Skeletal muscle tissue (tissue), 4 donors: ENCODE measurements around the gene TCF7L2. TPM values are rescaled to one million over a fixed set of nuclear protein-coding genes. Genes with fewer than 3 reads are reported as not detected.

Experiments used
- H3K27ac ChIP-seq: one replicate; pipeline ENCODE4 v1.7.0; 2013; ENCODE audit warnings: mild to moderate bottlenecking, low read depth, low read length, inconsistent platforms
- H3K27me3 ChIP-seq, 3 donors: one replicate each; pipeline ENCODE4 v1.7.0; 2013; ENCODE audit warnings: low read length in 3 of 3; ENCODE audit not compliant: control insufficient read depth in 3 of 3, insufficient read depth in 3 of 3
- H3K36me3 ChIP-seq, 3 donors: one replicate each; pipeline ENCODE4 v1.7.0; 2013; ENCODE audit warnings: low read length in 3 of 3; ENCODE audit not compliant: control insufficient read depth in 3 of 3, insufficient read depth in 3 of 3
- H3K4me1 ChIP-seq, 3 donors: one replicate each; pipeline ENCODE4 v1.7.0; 2013; ENCODE audit warnings: low read length in 3 of 3, mild to moderate bottlenecking in 3 of 3; ENCODE audit not compliant: control insufficient read depth in 3 of 3, insufficient read depth in 3 of 3
- H3K4me3 ChIP-seq, 3 donors: one replicate each; pipeline ENCODE4 v1.7.0; 2013; ENCODE audit warnings: low read length in 3 of 3
- H3K9ac ChIP-seq, 3 donors: one replicate each; pipeline ENCODE4 v1.7.0; 2013; ENCODE audit warnings: low read length in 3 of 3, mild to moderate bottlenecking in 3 of 3, moderate library complexity in 2 of 3, low read depth in 1 of 3
- H3K9me3 ChIP-seq, 3 donors: one replicate each; pipeline ENCODE4 v1.7.0; 2013; ENCODE audit warnings: low read length in 3 of 3; ENCODE audit not compliant: control insufficient read depth in 3 of 3
- total RNA-seq: library from RNA; depleted of rRNA; stranded (reverse); fragments of >200 nt; gene quantifications from one replicate; pipeline ENCODE4 v1.2.3, GENCODE V29; 2014
- donor health status: Osteomylitis.

TCF7L2 gene
- total RNA-seq, 1 donor from 2014 or later = 33.9 TPM

DNA sequence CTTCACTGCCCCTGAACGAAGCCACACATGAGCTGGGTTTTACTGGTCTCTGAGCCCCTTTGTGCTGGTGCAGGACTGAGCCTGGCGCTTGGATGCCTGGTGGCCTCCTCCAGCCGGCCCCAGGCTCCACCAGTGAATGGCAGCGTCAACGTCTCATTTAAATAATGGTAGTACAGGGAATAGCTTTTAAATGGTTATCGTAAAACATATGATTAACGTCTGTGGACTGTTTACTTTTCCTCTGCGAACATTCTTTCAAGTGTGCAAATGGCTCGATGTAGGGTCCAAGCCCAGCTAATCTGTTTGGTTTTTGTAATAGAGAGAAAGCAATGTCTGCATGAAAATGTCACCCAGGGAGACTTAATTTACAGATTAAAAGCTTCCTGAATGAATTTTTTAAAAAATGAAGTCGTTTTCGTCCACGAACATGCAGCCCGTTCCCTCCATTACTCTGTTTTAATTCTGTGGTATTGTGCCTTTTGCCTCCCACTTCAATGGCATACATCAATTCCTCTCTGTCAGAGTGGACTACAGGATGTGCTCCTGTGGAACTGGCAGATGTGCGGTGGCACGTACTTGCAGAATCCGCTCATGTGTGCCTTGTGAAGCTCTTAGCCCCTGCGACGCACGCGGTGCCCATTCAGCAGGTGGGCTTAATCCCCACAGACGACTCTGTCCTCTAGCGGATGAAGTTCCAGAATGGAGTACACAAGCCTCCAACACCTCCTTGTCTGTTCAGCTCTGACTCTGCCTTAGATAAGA is 192.7 kb downstream of the TCF7L2 start:
- Histone ChIP-seq H3K9ac (no peak overlapping the region), H3K27me3 (no peaks in the 10 kb centered on the region), H3K36me3 (peaks cover 22 to 26% (median 24%) of the 10 kb centered on the region in 3 donors), H3K9me3 (no peaks in the 10 kb centered on the region), H3K4me3 (no peak overlapping the region), H3K4me1 (no peaks in the 10 kb centered on the region), H3K27ac (no peak overlapping the region)

DNA sequence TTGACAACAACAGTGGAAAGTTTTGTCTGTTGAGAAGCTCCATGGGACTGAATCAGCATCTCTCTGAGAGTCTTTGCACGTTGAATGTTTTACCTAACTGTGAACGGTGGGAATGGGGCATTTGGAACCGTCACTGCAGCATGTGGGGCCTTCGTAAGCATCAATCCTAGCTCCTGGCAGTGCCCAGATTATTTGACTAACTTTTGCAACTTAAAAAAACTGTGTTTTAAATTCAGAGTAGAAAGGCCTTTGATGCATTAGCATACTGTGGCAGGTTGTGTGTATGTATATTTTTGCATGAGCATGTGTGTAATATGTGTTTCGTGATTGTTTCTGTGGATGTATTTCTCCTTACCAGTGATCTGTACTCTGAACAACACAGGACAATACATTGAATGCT is 194.5 kb downstream of the TCF7L2 start:
- Histone ChIP-seq H3K27ac (no peak overlapping the region), H3K9ac (no peak overlapping the region), H3K36me3 (peaks cover 26 to 29% (median 27%) of the 10 kb centered on the region in 3 donors), H3K4me3 (no peak overlapping the region), H3K4me1 (no peaks in the 10 kb centered on the region), H3K27me3 (no peaks in the 10 kb centered on the region), H3K9me3 (no peaks in the 10 kb centered on the region)

DNA sequence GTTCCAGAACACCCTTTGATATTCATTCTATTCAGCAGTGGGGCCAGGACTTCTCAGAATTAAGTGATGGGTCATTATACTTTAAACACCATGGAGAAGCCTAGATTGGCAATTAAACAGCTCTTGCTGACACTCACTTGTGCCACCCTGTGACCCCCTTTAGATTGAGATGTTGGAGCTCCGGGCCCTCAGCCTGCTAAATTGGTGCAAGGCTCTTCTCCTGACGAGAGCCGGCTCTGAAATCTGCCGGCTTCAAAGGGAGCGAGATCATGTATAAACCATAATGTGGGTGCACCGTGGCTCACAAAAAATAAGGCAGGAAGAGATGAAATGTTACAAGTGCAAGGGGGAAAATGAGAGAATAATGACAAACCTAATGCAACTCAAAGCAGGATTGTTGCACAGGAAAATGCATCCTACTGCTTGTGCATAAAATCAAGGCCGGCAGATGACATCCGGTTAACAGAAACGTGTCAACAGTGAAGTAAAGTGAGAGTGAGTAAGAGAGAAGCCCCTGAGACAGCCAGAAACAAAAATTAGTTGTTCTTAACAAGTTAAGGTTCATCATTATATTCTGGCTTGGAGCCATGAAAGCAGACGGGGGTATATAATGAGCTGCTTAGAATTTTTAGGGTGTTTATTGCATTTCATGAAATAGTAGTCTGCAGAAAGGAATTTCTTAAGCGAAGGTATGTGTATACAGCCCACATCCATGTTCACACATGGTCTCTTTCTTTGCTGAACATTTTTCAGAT is 198.2 kb downstream of the TCF7L2 start:
- no peak overlapping the region for H3K9ac ChIP-seq
- no peaks in the 10 kb centered on the region for H3K9me3 ChIP-seq
- peaks cover 0 to 2% (median 0%) of the 10 kb centered on the region in 3 donors for H3K4me1 ChIP-seq
- H3K27me3 ChIP-seq = no peaks in the 10 kb centered on the region
- no peak overlapping the region for H3K27ac ChIP-seq
- H3K4me3 ChIP-seq = no peak overlapping the region
- H3K36me3 ChIP-seq = peaks cover 41 to 49% (median 47%) of the 10 kb centered on the region in 3 donors

DNA sequence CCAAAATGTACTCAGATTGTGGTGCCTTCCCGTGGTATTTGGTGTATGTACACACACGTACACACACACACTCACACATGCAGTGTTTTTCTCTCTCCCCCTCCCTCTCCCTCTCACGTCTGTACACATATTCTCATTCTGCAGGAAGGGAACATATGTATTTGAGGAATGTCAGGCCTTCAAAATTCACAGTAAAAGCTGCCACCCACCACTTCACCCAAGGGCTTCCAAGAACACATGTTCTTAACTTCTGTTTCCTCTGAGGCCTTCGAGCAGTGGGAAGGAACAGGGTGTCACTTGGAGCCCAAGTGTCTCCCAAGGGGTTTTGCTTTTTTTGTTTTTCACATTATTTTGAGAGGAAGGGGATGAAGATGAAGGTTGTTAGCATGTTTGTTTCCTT is 198.9 kb downstream of the TCF7L2 start:
- no peak overlapping the region for H3K9ac ChIP-seq
- H3K9me3 ChIP-seq = no peaks in the 10 kb centered on the region
- H3K4me1 ChIP-seq = peaks cover 0 to 2% (median 0%) of the 10 kb centered on the region in 3 donors
- H3K4me3 ChIP-seq = no peak overlapping the region
- H3K36me3 ChIP-seq = peaks cover 47 to 51% (median 48%) of the 10 kb centered on the region in 3 donors
- H3K27ac ChIP-seq = no peak overlapping the region
- no peaks in the 10 kb centered on the region for H3K27me3 ChIP-seq

DNA sequence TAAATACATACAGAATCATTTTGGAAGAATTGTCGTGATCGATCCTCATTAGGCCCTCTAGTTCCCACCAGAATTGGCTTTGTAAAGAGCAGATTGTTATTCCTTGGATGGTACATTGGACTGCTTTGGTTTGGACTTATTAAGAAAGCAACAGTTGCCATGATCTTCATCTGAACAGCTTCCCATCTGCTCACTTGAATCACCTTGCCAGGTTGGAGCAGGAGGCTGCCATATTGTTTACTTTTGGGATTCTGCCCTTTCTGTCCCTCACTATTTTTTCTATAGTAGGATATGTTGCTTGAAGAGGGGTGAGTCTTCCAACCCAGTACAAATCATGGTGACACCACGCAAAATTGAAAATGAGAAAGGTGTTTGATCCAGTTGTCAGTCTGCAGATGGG is 199.6 kb downstream of the TCF7L2 start:
- Histone ChIP-seq H3K9me3 (no peaks in the 10 kb centered on the region), H3K9ac (no peak overlapping the region), H3K27me3 (no peaks in the 10 kb centered on the region), H3K4me1 (peaks cover 0 to 2% (median 0%) of the 10 kb centered on the region in 3 donors), H3K4me3 (no peak overlapping the region), H3K27ac (no peak overlapping the region), H3K36me3 (peaks cover 45 to 51% (median 46%) of the 10 kb centered on the region in 3 donors)

GRCh38 chr10:113151190-113151666 is 201.2 kb downstream of the TCF7L2 start:
- no peak overlapping the region for H3K27ac ChIP-seq

DNA sequence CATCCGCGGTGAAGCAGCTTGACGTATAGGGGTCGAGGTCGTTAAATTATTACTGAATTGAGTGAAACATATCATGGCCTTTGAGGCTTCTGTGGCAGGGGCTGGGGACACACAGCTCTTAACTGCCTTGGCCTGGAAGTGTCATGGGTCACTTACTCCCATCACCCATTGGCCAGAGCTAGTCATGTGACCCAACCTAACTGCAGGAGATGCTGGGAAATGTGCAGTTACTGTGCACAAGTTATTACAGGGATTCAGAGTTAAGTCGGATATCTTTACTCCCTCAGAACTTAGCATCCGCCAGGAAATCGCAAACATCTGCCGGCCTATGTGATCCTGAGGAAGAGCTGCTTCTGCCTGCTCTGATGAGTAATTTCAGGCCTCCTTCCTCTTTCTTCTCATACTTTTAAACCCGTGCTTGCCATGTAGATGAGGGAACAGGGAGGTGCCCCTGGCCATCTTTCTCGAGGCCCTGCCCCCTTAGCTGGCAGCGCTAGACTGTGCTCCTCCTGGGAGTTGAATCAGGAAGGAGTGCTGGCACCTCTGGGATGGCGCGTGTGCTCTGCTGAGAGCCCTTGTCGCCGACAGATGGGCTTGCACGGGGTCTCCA is 203.6 kb downstream of the TCF7L2 start:
- H3K27ac ChIP-seq = no peak overlapping the region
- no peaks in the 10 kb centered on the region for H3K9me3 ChIP-seq
- no peak overlapping the region for H3K9ac ChIP-seq
- no peak overlapping the region for H3K4me3 ChIP-seq
- no peaks in the 10 kb centered on the region for H3K27me3 ChIP-seq
- peaks cover 0 to 2% (median 0%) of the 10 kb centered on the region in 3 donors for H3K4me1 ChIP-seq
- H3K36me3 ChIP-seq = peaks cover 51 to 65% (median 60%) of the 10 kb centered on the region in 3 donors

More at GRCh38 chr10:113151190-113151666, 201.2 kb downstream of the TCF7L2 start:
- Histone ChIP-seq H3K9ac (no peak overlapping the region), H3K27me3 (no peaks in the 10 kb centered on the region), H3K4me3 (no peak overlapping the region), H3K9me3 (no peaks in the 10 kb centered on the region), H3K36me3 (peaks cover 50 to 56% (median 51%) of the 10 kb centered on the region in 3 donors), H3K4me1 (peaks cover 0 to 2% (median 0%) of the 10 kb centered on the region in 3 donors)

GRCh38 chr10:113157441-113157840 is 207.4 kb downstream of the TCF7L2 start:
- Histone ChIP-seq H3K4me3 (no peak overlapping the region), H3K4me1 (no peaks in the 10 kb centered on the region), H3K27me3 (no peaks in the 10 kb centered on the region), H3K9ac (no peak overlapping the region), H3K9me3 (no peaks in the 10 kb centered on the region), H3K27ac (no peak overlapping the region), H3K36me3 (peaks cover 46 to 59% (median 48%) of the 10 kb centered on the region in 3 donors)

GRCh38 chr10:113158183-113158582 is 208.1 kb downstream of the TCF7L2 start:
- Histone ChIP-seq H3K9ac (no peak overlapping the region), H3K4me1 (no peaks in the 10 kb centered on the region), H3K36me3 (peaks cover 38 to 53% (median 40%) of the 10 kb centered on the region in 3 donors), H3K27ac (no peak overlapping the region), H3K27me3 (no peaks in the 10 kb centered on the region), H3K9me3 (no peaks in the 10 kb centered on the region), H3K4me3 (no peak overlapping the region)
